Heart left ventricle (tissue), 16 donors: ENCODE results near the gene HDAC8. TPM values are rescaled to one million over a fixed set of nuclear protein-coding genes. Genes with fewer than 3 reads are reported as not detected.

ENCODE experiments used
- ATAC-seq, 4 donors: fragments of 200-7000 bp; cut with Tn5 transposase; one replicate each; pipeline ENCODE4 v1.9.1; 2020 to 2022; ENCODE audit warnings: moderate library complexity in 4 of 4, mild to moderate bottlenecking in 3 of 4, moderate number of reproducible peaks in 1 of 4
- DNase-seq, 5 donors: peaks; one replicate each; pipeline ENCODE4 v3.0.0-alpha.2; 2020
- H3K27ac ChIP-seq, 12 donors: fragments of 200-600 bp; sonication (generic) in 4 of 12; one replicate each; pipeline versions ENCODE4 v1.5.0 to v1.8.0; 2016 to 2022; ENCODE audit warnings: mild to moderate bottlenecking in 2 of 12
- H3K27me3 ChIP-seq, 9 donors: fragments of 200-600 bp; sonication (generic) in 2 of 9; one replicate each; pipeline versions ENCODE4 v1.5.1 to v1.8.0; 2016 to 2022; ENCODE audit warnings: mild to moderate bottlenecking in 3 of 9
- H3K36me3 ChIP-seq, 9 donors: fragments of 200-600 bp; sonication (generic) in 2 of 9; one replicate each; pipeline versions ENCODE4 v1.5.0 to v1.8.0; 2018 to 2022; ENCODE audit warnings: mild to moderate bottlenecking in 2 of 9
- H3K4me1 ChIP-seq, 12 donors: fragments of 200-600 bp; sonication (generic) in 4 of 12; one replicate each; pipeline versions ENCODE4 v1.5.0 to v1.8.0; 2016 to 2022; ENCODE audit warnings: mild to moderate bottlenecking in 3 of 12
- H3K4me3 ChIP-seq, 12 donors: fragments of 200-600 bp; sonication (generic) in 4 of 12; one replicate each; pipeline versions ENCODE4 v1.5.0 to v1.8.0; 2017 to 2022; ENCODE audit warnings: mild to moderate bottlenecking in 9 of 12, moderate library complexity in 4 of 12
- H3K9me3 ChIP-seq, 12 donors: fragments of 200-600 bp; sonication (generic) in 4 of 12; one replicate each; pipeline versions ENCODE4 v1.5.0 to v1.8.0; 2016 to 2022; ENCODE audit warnings: mild to moderate bottlenecking in 1 of 12
- POLR2A ChIP-seq, 2 donors: fragments of 450-650 bp; IDR thresholded peaks; one replicate each; pipeline ENCODE4 v1.6.1; 2017; ENCODE audit warnings: antibody characterized with exemption in 2 of 2, mild to moderate bottlenecking in 2 of 2, moderate library complexity in 2 of 2
- WGBS, 4 donors: extraction: QIAGEN DNeasy Blood & Tissue Kit in 2 of 4; methylation state at CpG; one replicate each; pipeline versions ENCODE4 v1.1.5 to v1.1.7; 2013 to 2018; 5-methylcytosine and 5-hydroxymethylcytosine counted together
- intact Hi-C, 10 donors: fragments of 100-400 bp; cut with DNase I; formaldehyde crosslinking; loops; one replicate each; pipeline versions ENCODE4 v1.11.1 to v1.14.2; 2022
- polyA plus RNA-seq, 2 donors: library from polyadenylated mRNA; stranded (reverse); fragments of 200-250 nt; gene quantifications; one replicate each; pipeline ENCODE4 v1.2.3, GENCODE V29; 2013
- total RNA-seq, 9 donors: library from RNA; depleted of rRNA in 2 of 9; stranded (reverse); fragments of >200 nt in 2 of 9; fragmentation: NEBNext Ultra II Directional in 3 of 9; extraction: Animal tissue kit (Norgen Biotek cat#: 25700) in 3 of 9; gene quantifications; one replicate each; pipeline versions ENCODE4 v1.1.0 to v1.2.4, GENCODE V29; 2016 to 2023
- TF ChIP-seq, protein P1 (sequence below), 12 donors: fragments of 200-600 bp; sonication (generic) in 4 of 12; IDR thresholded peaks; one replicate each; pipeline versions ENCODE4 v1.5.0 to v1.8.0; 2018 to 2022; ENCODE audit warnings: antibody characterized with exemption in 12 of 12, mild to moderate bottlenecking in 5 of 12
- donor health status: ischemic (EF 13 %, LVEDD 7.1; RV severe dilation, severe dysfunction).
- donor health status: healthy with polysubstance abuse.
- donor health status: DM: no; HTN: yes; CAD: no.
- donor health status: DM: no; HTN: no; CAD: no.
- donor health status: ischemic (EF 25% LVEDD 6.9; RV normal size, moderate dysfunction).
- donor health status: ischemic (EF 25% LVEDD 5.7; RV mildly dilated, moderate dysfunction).
- donor health status: healthy.
- donor health status: DM: yes; HTN: yes; CAD: no.
- donor health status: ischemic (EF 35%, LVEDD 5.7; RV mildly dilated, moderate dysfunction).
- donor health status: nonischemic (EF 11% LVEDD 7.7; RV severe dilation, severe dysfunction).
- donor health status: DM: yes; HTN: yes; CAD: no.
- donor health status: PGD.
- donor health status: ischemic (EF 29% LVEDD 5.4; RV normal size, mild dysfunction).
- donor health status: nonischemic (EF 23%, LVEDD 6.1; RV moderate dilation, normal function).

HDAC8 gene
- total and polyA plus RNA-seq, 11 donors, result 16.1 to 28.1 (median 18.6) TPM

DNA sequence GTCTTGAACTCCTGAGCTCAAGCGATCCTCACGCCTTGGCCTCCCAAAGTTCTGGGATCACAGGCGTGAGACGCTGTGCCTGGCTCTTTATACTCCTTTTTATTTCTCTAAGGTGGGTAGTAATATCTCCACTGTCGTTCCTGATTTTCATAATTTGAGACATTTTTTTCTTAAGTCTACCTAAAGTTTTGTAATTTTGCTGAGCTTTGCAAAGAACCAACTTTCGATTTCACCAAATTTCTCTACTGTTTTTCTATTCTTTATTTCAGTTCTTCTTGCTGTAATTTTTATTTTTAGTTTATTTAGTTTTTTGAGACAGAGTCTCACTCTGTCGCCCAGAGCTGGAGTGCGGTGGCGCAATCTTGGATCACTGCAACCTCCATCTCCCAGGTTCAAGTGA, 196.5 kb downstream of the HDAC8 start:
- Histone ChIP-seq H3K4me3 (no peak overlapping the region), H3K36me3 (no peaks in the 10 kb centered on the region), H3K4me1 (no peaks in the 10 kb centered on the region), H3K27ac (no peak overlapping the region), H3K9me3 (no peaks in the 10 kb centered on the region), H3K27me3 (peaks cover 0 to 6% (median 0%) of the 10 kb centered on the region in 9 donors)
- ATAC-seq (no peak), DNase-seq (no peak)
- TF ChIP-seq POLR2A (IDR thresholded peaks at IDR 0.05), result no peak
- 88 to 100% (median 93%) methylated on average over 9 of the region's 9 CpGs for WGBS, 4 donors
- intact Hi-C loops, result no loop called here

DNA sequence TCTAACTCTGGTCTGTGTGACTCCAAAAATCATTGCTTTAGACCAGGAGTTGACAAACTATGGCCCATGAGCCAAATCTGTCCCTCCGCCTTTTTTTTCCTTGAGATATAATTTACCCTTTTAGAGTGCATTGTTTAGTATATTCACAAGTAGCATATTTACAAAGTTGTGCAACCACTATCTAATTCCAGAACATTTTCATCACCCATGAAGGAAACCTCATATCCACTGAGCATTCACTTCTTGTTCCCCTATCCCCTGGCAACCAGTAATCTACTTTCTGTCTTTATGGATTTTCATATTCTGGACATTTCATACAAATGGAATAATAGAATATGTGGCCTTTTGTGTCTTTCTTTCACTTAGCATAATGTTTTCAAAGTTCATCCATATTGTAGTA, 199.5 kb downstream of the HDAC8 start:
- Histone ChIP-seq H3K27ac (no peak overlapping the region), H3K4me3 (no peak overlapping the region), H3K4me1 (peaks cover 0 to 4% (median 0%) of the 10 kb centered on the region in 12 donors), H3K27me3 (peaks cover 0 to 6% (median 0%) of the 10 kb centered on the region in 9 donors), H3K9me3 (no peaks in the 10 kb centered on the region), H3K36me3 (no peaks in the 10 kb centered on the region)
- intact Hi-C loops, result no loop called here
- ATAC-seq (no peak), DNase-seq (no peak)
- TF ChIP-seq, protein P1, sequence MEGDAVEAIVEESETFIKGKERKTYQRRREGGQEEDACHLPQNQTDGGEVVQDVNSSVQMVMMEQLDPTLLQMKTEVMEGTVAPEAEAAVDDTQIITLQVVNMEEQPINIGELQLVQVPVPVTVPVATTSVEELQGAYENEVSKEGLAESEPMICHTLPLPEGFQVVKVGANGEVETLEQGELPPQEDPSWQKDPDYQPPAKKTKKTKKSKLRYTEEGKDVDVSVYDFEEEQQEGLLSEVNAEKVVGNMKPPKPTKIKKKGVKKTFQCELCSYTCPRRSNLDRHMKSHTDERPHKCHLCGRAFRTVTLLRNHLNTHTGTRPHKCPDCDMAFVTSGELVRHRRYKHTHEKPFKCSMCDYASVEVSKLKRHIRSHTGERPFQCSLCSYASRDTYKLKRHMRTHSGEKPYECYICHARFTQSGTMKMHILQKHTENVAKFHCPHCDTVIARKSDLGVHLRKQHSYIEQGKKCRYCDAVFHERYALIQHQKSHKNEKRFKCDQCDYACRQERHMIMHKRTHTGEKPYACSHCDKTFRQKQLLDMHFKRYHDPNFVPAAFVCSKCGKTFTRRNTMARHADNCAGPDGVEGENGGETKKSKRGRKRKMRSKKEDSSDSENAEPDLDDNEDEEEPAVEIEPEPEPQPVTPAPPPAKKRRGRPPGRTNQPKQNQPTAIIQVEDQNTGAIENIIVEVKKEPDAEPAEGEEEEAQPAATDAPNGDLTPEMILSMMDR (IDR thresholded peaks at IDR 0.05), result no peak
- TF ChIP-seq POLR2A (IDR thresholded peaks at IDR 0.05), result no peak
- WGBS, 4 donors, result 83 to 97% (median 92%) methylated on average over 1 of the region's 1 CpG

DNA sequence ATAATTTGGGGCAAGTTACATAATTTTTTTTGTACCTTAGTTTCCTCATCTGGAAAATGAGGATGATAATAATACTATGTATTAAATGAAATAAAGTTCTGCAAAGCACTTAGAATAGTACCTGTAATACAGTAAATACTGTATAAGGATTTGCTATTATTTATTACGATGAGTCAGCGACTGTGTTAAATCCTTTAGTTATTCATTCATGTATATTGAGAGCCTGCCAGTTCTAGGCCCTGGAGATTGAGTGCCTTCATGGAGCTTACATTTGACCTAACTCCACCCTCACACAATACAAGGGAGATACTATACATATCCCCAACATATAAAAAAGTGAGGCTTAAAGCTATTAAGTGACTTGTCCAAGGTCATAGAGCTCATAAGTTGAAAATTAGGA, 199.9 kb downstream of the HDAC8 start:
- no peak for ATAC-seq
- intact Hi-C loops, result no loop called here
- WGBS, 4 donors, result 64 to 94% (median 89%) methylated on average over 2 of the region's 2 CpGs

DNA sequence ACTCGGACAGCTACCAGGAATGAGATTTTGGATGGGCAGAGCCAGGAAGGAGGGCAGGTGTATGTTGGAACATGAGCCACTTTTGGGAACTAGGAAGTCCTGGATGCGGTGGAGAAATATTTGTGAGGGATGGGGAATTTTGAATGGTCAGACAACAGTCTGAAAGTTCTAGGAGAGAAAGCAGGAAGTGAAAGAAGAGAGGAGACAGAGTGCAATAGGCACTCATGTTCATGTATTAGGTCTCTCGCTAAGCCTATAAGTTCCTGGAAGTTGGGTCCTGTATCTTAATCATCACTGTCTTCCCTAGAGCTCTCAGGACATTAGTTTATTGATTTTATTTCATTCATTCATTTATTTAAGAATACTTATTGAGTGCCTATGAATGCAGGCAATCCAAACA, 201.2 kb downstream of the HDAC8 start:
- intact Hi-C loops, result no loop called here
- Histone ChIP-seq H3K4me3 (no peak overlapping the region), H3K4me1 (peaks cover 0 to 4% (median 0%) of the 10 kb centered on the region in 12 donors), H3K36me3 (no peaks in the 10 kb centered on the region), H3K9me3 (no peaks in the 10 kb centered on the region), H3K27me3 (peaks cover 0 to 6% (median 0%) of the 10 kb centered on the region in 9 donors), H3K27ac (no peak overlapping the region)
- WGBS, 4 donors, result 74 to 95% (median 86%) methylated on average over 3 of the region's 3 CpGs
- DNase-seq (no peak), ATAC-seq (no peak)
- no peak for TF ChIP-seq POLR2A (IDR thresholded peaks at IDR 0.05)
- TF ChIP-seq, protein P1 (IDR thresholded peaks at IDR 0.05), result no peak

More for the DNA sequence above, 199.9 kb downstream of the HDAC8 start:
- H3K36me3 ChIP-seq, result no peaks in the 10 kb centered on the region
- H3K27ac ChIP-seq, result no peak overlapping the region
- no peak for DNase-seq
- TF ChIP-seq, protein P1 (IDR thresholded peaks at IDR 0.05), result no peak
- TF ChIP-seq POLR2A (IDR thresholded peaks at IDR 0.05), result no peak
- peaks cover 0 to 4% (median 0%) of the 10 kb centered on the region in 12 donors for H3K4me1 ChIP-seq
- no peaks in the 10 kb centered on the region for H3K9me3 ChIP-seq
- peaks cover 0 to 6% (median 0%) of the 10 kb centered on the region in 9 donors for H3K27me3 ChIP-seq
- no peak overlapping the region for H3K4me3 ChIP-seq

DNA sequence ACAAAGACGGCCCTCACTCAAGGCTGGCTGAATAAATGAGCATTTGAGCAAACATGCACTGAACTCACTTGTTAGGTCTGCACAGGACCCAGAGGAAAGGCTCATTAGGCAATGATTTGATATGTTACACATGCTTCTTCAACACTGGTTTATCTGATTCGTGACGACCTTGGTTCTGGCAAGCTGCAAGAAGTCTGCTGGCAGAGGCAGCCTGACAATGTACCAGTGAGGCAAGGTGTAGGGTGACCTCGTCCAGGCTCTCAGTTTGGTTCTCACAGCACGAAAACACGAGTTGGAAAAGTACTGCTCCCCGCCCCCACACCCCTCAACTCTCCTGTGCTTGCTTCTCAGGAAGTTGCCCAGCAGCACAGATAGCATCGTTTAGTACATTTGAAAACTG, 203.8 kb downstream of the HDAC8 start:
- H3K4me3 ChIP-seq, result no peak overlapping the region
- intact Hi-C loops, result no loop called here
- H3K36me3 ChIP-seq, result no peaks in the 10 kb centered on the region
- peak in 3 of 4 donors; percentile 53 to 90 (median 87) for ATAC-seq
- DNase-seq, result peak in 2 of 5 donors; percentile 30 to 31
- TF ChIP-seq, protein P1 (IDR thresholded peaks at IDR 0.05), result no peak
- H3K27ac ChIP-seq, result no peak overlapping the region
- peaks cover 0 to 4% (median 0%) of the 10 kb centered on the region in 12 donors for H3K4me1 ChIP-seq
- no peaks in the 10 kb centered on the region for H3K9me3 ChIP-seq
- WGBS, 4 donors, result 35 to 56% (median 40%) methylated on average over 7 to 8 of the region's 8 CpGs
- peaks cover 0 to 6% (median 0%) of the 10 kb centered on the region in 9 donors for H3K27me3 ChIP-seq
